CMK (cell line): ENCODE measurements around the gene LAMTOR4.

Experiments
- DNase-seq: peaks from one replicate; pipeline ENCODE4 v3.0.0-alpha.2; 2010; ENCODE audit warnings: low read depth

LAMTOR4 gene

GRCh38 chr7:100148559-100149328, at the start of gene LAMTOR4:
Gene LAMTOR4, plus strand, starts transcription at chr7:100148918. Its CDS starts 55 bp downstream, at chr7:100148973.
- DNase-seq, result peak; percentile 99

- no peak for DNase-seq
Measured at GRCh38 chr7:100099452-100099851, 49.3 kb upstream of the LAMTOR4 start.

GRCh38 chr7:100100420-100101015, 48.2 kb upstream of the LAMTOR4 start:
- DNase-seq, result peak; percentile 84

- DNase-seq, result peak; percentile 94
Measured at GRCh38 chr7:100101016-100101862, 47.5 kb upstream of the LAMTOR4 start, which contains the start of the genes AP4M1 and MCM7. Gene AP4M1, plus strand, starts transcription at chr7:100101643. Its CDS starts 72 bp downstream, at chr7:100101715. Gene MCM7, minus strand, starts transcription at chr7:100101397. Its CDS starts 103 bp downstream, at chr7:100101294.

- no peak for DNase-seq
Measured at GRCh38 chr7:100102950-100103840, 45.5 kb upstream of the LAMTOR4 start.

GRCh38 chr7:100105534-100105933, 43.2 kb upstream of the LAMTOR4 start:
- DNase-seq, result no peak

- DNase-seq, result no peak
Measured at GRCh38 chr7:100106633-100107032, 42.1 kb upstream of the LAMTOR4 start.

- no peak for DNase-seq
Measured at GRCh38 chr7:100107125-100107737, 41.5 kb upstream of the LAMTOR4 start.

- DNase-seq, result no peak
Measured at GRCh38 chr7:100107890-100108289, 40.8 kb upstream of the LAMTOR4 start.

- DNase-seq, result no peak
Measured at GRCh38 chr7:100109521-100110163, 39.1 kb upstream of the LAMTOR4 start.

GRCh38 chr7:100111156-100111555, 37.6 kb upstream of the LAMTOR4 start:
- no peak for DNase-seq

- DNase-seq, result no peak
Measured at GRCh38 chr7:100111914-100112313, 36.8 kb upstream of the LAMTOR4 start.

- DNase-seq, result no peak
Measured at GRCh38 chr7:100115026-100115425, 33.7 kb upstream of the LAMTOR4 start.

GRCh38 chr7:100118388-100119071, 30.2 kb upstream of the LAMTOR4 start:
- no peak for DNase-seq

GRCh38 chr7:100119072-100119969, 29.4 kb upstream of the LAMTOR4 start, which contains the start of the genes CNPY4 and TAF6:
Gene CNPY4, plus strand, starts transcription at chr7:100119634. Its CDS starts 111 bp downstream, at chr7:100119745.
Gene TAF6, minus strand, starts transcription at chr7:100119358. Its CDS starts 5,149 bp downstream, at chr7:100114209.
- peak; percentile 86 for DNase-seq

- DNase-seq, result no peak
Measured at GRCh38 chr7:100119970-100120732, 28.6 kb upstream of the LAMTOR4 start.

GRCh38 chr7:100120733-100121036, 28.0 kb upstream of the LAMTOR4 start:
- no peak for DNase-seq

- DNase-seq, result no peak
Measured at GRCh38 chr7:100122067-100122466, 26.7 kb upstream of the LAMTOR4 start.
